Common myeloid progenitor, CD34-positive (primary cell): ENCODE measurements around the gene ATXN8OS. TPM values are rescaled to one million over a fixed set of nuclear protein-coding genes. Genes with fewer than 3 reads are reported as not detected.

Source experiments
- CTCF ChIA-PET: fragments of 350-600 bp; sonication (Branson Sonifier 250); formaldehyde crosslinking; loops from one replicate; lab custom pipeline; 2021; ENCODE audit warnings: antibody characterized with exemption; lab: Charles Lee
- POLR2A ChIA-PET: fragments of 350-600 bp; sonication (Branson Sonifier 250); formaldehyde crosslinking; loops from one replicate; lab custom pipeline; 2021; ENCODE audit warnings: antibody characterized with exemption; lab: Charles Lee
- DNase-seq, 3 donors: peaks; one replicate each; pipeline versions ENCODE4 v3.0.0 to v3.0.0-alpha.2; 2013
- H3K27ac ChIP-seq, 2 experiments: 1 replicate in 1 of 2; 2 replicates in 1 of 2; pipeline ENCODE4 v1.7.0; 2013; ENCODE audit warnings: inconsistent platforms in 2 of 2, low read length in 2 of 2, mild to moderate bottlenecking in 2 of 2, low read depth in 1 of 2, moderate library complexity in 1 of 2; ENCODE audit not compliant: severe bottlenecking in 2 of 2, insufficient read depth in 1 of 2, poor library complexity in 1 of 2
- H3K27me3 ChIP-seq, 5 experiments: replicated peaks in 2 of 5; 1 replicate in 3 of 5; 2 replicates in 2 of 5; pipeline versions ENCODE4 v1.6.1 to v1.7.0; 2013; ENCODE audit warnings: low read length in 4 of 5, mild to moderate bottlenecking in 2 of 5, moderate library complexity in 2 of 5, inconsistent platforms in 1 of 5; ENCODE audit not compliant: insufficient read depth in 5 of 5, control insufficient read depth in 4 of 5
- H3K36me3 ChIP-seq, 4 experiments: 1 replicate in 2 of 4; 2 replicates in 2 of 4; pipeline versions ENCODE4 v1.6.1 to v1.7.0; 2013; ENCODE audit warnings: low read length in 3 of 4, control low read depth in 1 of 4, mild to moderate bottlenecking in 1 of 4; ENCODE audit not compliant: control insufficient read depth in 4 of 4, insufficient read depth in 4 of 4
- H3K4me1 ChIP-seq, 4 experiments: 1 replicate in 3 of 4; 2 replicates in 1 of 4; pipeline versions ENCODE4 v1.6.1 to v1.7.1; 2013; ENCODE audit warnings: low read length in 3 of 4, mild to moderate bottlenecking in 3 of 4, control low read depth in 1 of 4, inconsistent platforms in 1 of 4, moderate library complexity in 1 of 4; ENCODE audit not compliant: control insufficient read depth in 4 of 4, insufficient read depth in 4 of 4; ENCODE audit errors: control extremely low read depth in 1 of 4
- H3K4me3 ChIP-seq, 7 experiments: 1 replicate in 4 of 7; 2 replicates in 3 of 7; pipeline versions ENCODE4 v1.5.1 to v1.7.0; 2013; ENCODE audit warnings: mild to moderate bottlenecking in 7 of 7, low read length in 6 of 7, moderate library complexity in 6 of 7, inconsistent platforms in 2 of 7, low read depth in 2 of 7, control low read depth in 1 of 7; ENCODE audit not compliant: insufficient read depth in 4 of 7, control insufficient read depth in 1 of 7; ENCODE audit errors: extremely low read depth in 1 of 7
- H3K9me3 ChIP-seq, 5 experiments: 1 replicate in 4 of 5; 2 replicates in 1 of 5; pipeline versions ENCODE4 v1.6.1 to v1.7.1; 2013; ENCODE audit warnings: low read length in 4 of 5, mild to moderate bottlenecking in 2 of 5, inconsistent platforms in 1 of 5, low read depth in 1 of 5, moderate library complexity in 1 of 5; ENCODE audit not compliant: control insufficient read depth in 4 of 5, insufficient read depth in 2 of 5; ENCODE audit errors: control extremely low read depth in 1 of 5
- WGBS: methylation state at CpG from one replicate; pipeline ENCODE4 v1.1.5; 2013; ENCODE audit not compliant: insufficient coverage; 5-methylcytosine and 5-hydroxymethylcytosine counted together
- polyA plus RNA-seq: library from polyadenylated mRNA; unstranded; fragments of 120-200 nt; gene quantifications from one replicate; pipeline ENCODE4 v1.2.1, GENCODE V29; 2013

Gene ATXN8OS
- polyA plus RNA-seq = not detected

DNA sequence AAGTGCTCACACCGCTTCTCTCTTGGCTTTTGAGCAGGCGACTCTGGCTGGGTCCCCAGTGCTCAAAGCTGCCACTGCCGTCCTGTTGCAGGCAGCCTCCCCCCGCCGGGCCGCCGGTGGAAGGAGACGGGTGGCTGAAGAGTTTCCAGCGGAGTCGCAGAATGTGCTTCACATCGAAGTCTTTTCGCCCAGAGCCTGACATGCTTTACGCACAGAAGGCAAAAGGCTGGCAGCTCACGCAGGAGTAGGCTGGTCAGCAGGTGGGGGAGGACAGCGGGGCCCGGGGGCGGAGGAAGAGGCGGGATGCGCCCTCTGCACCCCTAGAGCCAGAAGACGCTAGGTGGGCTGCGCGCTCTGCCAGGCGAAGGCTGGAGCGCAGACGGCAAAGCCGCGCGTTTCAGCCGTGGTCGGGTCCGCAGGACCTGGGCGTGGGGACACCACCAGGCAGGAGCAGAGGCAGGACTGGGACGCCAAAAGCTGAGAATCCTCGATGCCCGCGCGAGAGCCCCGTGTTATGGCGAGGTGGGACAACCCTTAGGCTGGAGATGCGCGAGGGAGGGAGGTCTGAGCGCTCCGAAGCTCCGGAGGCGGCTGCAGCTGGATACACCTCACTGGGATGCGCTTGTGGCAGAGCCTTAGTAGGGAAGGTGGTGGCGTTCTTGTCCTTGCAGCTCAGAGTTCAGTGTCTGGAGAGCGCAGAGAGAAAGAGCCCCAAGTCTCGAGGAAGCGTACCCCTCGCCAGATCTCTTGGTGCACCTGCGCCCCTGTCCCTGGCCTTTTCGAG is at the start of gene ATXN8OS:
TSS of gene ATXN8OS (plus strand) at position 329 of the 784 bp plus-strand sequence.
- DNase-seq = peak in 2 of 3 donors; percentile 5 to 9
- peaks cover 5 to 33% (median 16%) of the 10 kb centered on the region in 5 experiments for H3K27me3 ChIP-seq
- peaks cover 0 to 11% (median 5%) of the 10 kb centered on the region in 4 experiments for H3K4me1 ChIP-seq
- no peaks in the 10 kb centered on the region for H3K36me3 ChIP-seq
- H3K9me3 ChIP-seq = no peaks in the 10 kb centered on the region
- no peak within 1 kb of the TSS for H3K27ac ChIP-seq
- POLR2A ChIA-PET = no interaction called here
- CTCF ChIA-PET = interaction anchor here (1.0 kb wide), 1 partner anchor 9 kb away, joined by 3 read pairs; no protein-coding TSS in a partner anchor
- peak within 1 kb of the TSS in 5 of 7 experiments; percentile 19 to 59 (median 43) for H3K4me3 ChIP-seq
- WGBS = 3% methylated on average over 44 of the region's 53 CpGs

DNA sequence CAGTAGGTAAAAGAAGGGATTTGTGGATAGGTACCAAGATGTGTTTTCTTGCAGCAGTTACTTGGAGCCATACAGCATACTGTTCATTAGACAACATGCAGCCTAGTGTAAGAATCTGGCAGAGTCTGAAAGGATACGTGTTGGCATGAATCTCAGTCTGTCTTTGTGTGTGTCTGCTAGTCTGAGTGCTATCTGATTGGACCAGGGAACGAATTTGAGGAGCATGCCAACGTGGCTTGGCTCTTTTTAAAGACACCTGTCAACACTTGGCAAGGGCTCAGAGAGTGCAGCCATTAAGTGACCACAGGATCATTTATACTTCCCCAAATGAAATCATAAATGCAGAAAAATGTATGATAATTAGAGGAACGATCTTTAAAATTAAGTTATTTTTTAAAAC is 27.6 kb upstream of the ATXN8OS start:
- no peaks in the 10 kb centered on the region for H3K4me1 ChIP-seq
- H3K27me3 ChIP-seq = no peaks in the 10 kb centered on the region
- DNase-seq = peak in 2 of 3 donors; percentile 15 to 19
- no peak overlapping the region for H3K4me3 ChIP-seq
- no peak overlapping the region for H3K27ac ChIP-seq
- ChIA-PET CTCF (no interaction called here), POLR2A (no interaction called here)
- WGBS = 29% methylated on average over 2 of the region's 4 CpGs
- H3K36me3 ChIP-seq = no peaks in the 10 kb centered on the region
- no peaks in the 10 kb centered on the region for H3K9me3 ChIP-seq

DNA sequence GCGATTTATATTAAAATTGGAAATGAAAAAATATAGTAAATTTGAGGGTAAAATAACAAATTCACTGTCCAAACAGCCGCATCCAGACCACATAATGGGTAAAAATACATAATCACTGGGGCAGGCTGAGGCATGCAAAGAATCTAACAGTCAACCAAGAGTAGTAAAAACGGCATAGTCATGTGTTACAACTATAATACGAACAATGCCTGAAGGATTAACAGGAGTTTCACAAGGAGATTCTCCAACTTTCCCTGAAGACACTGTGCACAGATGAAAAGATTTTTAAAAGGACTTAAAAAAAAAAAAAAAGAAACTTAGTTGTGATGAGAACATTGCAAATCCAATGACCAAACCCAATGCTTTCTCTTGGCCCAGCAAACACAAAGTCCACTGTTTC is 20.4 kb upstream of the ATXN8OS start:
- no peaks in the 10 kb centered on the region for H3K9me3 ChIP-seq
- DNase-seq = no peak
- no peaks in the 10 kb centered on the region for H3K27me3 ChIP-seq
- H3K27ac ChIP-seq = no peak overlapping the region
- ChIA-PET CTCF (no interaction called here), POLR2A (no interaction called here)
- H3K4me1 ChIP-seq = no peaks in the 10 kb centered on the region
- WGBS = 100% methylated on average over 3 of the region's 4 CpGs
- no peak overlapping the region for H3K4me3 ChIP-seq
- H3K36me3 ChIP-seq = no peaks in the 10 kb centered on the region

DNA sequence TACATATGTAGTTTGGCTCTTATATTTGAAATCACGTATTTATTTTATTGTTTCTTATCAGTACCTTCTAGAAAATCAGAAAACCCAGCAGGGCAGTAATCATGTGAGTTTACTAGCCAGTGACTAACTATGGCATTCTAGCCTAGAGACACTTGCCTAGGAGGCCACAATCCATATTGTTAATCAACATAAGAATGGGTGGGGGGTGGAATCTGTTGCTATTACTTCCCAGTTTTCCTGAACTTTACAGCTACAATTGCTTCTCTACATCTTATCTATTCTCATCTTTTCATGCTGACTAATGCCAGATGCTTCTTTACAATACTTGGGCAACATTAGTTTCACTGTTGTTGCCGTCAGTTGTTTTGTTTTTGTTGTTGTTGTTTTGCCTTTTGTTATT is 18.7 kb upstream of the ATXN8OS start:
- no peaks in the 10 kb centered on the region for H3K36me3 ChIP-seq
- no CpG with 5 or more reads among the region's 2 CpGs for WGBS
- H3K4me3 ChIP-seq = no peak overlapping the region
- DNase-seq = no peak
- no peaks in the 10 kb centered on the region for H3K9me3 ChIP-seq
- H3K27me3 ChIP-seq = no peaks in the 10 kb centered on the region
- POLR2A ChIA-PET = no interaction called here
- H3K4me1 ChIP-seq = no peaks in the 10 kb centered on the region
- H3K27ac ChIP-seq = no peak overlapping the region
- CTCF ChIA-PET = no interaction called here

DNA sequence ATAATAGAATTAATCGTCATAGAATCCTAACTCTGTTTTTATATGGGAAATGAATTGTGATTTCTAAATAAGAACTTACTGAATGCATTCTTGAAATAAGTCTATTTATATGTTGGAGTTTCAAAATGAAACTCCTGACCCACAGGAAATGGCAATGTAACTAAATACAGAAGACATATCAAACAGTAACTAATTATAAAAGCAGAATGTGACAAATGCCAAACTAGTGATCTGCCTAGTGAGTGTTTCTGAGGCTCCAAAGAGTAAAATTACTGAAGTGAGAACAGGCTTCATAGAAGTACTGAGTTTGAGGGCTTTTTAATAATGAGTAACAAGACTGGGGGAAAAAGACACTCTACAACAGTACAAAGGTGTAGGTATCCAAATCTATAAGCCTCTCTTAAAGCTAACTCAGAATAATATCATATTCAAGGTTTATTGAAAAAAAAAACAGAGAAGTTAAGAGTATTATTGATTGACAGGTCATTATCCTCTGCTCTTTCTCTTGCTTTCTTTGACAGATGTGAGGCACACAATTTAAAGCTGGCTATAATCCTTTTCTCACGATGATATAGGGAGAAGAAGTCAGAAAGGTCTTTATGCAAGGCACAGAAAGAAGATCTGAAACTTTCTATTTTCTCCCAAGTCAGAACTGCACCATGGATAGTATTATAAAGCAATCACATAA is 17.4 kb upstream of the ATXN8OS start:
- Histone ChIP-seq H3K4me1 (no peaks in the 10 kb centered on the region), H3K9me3 (no peaks in the 10 kb centered on the region), H3K27ac (no peak overlapping the region), H3K4me3 (no peak overlapping the region), H3K36me3 (no peaks in the 10 kb centered on the region), H3K27me3 (no peaks in the 10 kb centered on the region)
- ChIA-PET CTCF (no interaction called here), POLR2A (interaction anchor here (0.6 kb wide), 1 partner anchor 11 kb away, joined by 3 read pairs; no protein-coding TSS in a partner anchor)
- WGBS = no CpG with 5 or more reads among the region's 2 CpGs
- no peak for DNase-seq

DNA sequence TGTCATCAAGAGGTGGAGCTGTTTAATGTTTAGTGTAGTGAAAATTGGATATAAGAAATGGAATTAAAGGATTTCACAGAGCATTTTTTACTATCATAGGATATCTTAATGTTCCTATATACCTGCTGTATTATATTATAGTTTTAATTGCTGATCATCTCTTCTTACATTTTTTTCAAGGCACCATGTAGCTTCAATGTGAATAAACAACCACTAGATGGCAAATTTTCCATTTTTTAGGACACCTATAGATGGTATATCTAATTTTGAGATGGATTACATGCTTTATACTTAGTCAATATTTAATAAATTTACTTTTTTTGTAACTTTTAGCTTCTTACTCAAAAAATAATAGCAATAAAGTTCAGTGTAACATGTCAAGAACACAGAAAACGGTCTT is 9.0 kb upstream of the ATXN8OS start:
- no peaks in the 10 kb centered on the region for H3K36me3 ChIP-seq
- no peaks in the 10 kb centered on the region for H3K27me3 ChIP-seq
- no peaks in the 10 kb centered on the region for H3K4me1 ChIP-seq
- POLR2A ChIA-PET = no interaction called here
- no peaks in the 10 kb centered on the region for H3K9me3 ChIP-seq
- H3K4me3 ChIP-seq = no peak overlapping the region
- CTCF ChIA-PET = interaction anchor here (0.6 kb wide), 1 partner anchor 42 kb away, joined by 4 read pairs; no protein-coding TSS in a partner anchor
- no CpG with 5 or more reads among the region's 1 CpG for WGBS
- no peak overlapping the region for H3K27ac ChIP-seq
- DNase-seq = no peak

DNA sequence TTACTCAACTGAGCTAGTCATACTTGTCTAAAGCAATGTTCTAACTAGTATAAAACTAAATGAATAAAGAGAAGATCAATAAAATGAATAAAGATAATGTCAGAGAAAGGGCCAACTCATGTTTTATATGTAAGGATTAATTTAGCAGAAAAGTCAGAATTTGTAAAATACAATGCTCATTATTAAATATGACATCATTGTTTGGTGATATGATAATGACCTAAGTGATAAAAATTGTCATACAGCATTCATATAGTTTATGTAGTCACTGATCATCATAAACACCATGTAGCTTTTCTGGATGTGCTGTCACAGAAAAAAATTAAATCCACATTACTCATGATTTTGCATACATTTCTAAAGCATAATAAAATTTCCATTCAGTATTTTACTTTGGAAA is 3.1 kb upstream of the ATXN8OS start:
- Histone ChIP-seq H3K27me3 (peaks cover 5 to 33% (median 16%) of the 10 kb centered on the region in 5 experiments), H3K27ac (no peak overlapping the region), H3K4me3 (no peak overlapping the region), H3K9me3 (no peaks in the 10 kb centered on the region), H3K36me3 (no peaks in the 10 kb centered on the region), H3K4me1 (peaks cover 0 to 11% (median 5%) of the 10 kb centered on the region in 4 experiments)
- no peak for DNase-seq
- CTCF ChIA-PET = no interaction called here
- POLR2A ChIA-PET = no interaction called here
